Measurements from ENCODE around the gene LZIC.
A peak's percentile ranks its signal among the peaks of the same experiment; 100 is the strongest.

The LZIC gene

DNA sequence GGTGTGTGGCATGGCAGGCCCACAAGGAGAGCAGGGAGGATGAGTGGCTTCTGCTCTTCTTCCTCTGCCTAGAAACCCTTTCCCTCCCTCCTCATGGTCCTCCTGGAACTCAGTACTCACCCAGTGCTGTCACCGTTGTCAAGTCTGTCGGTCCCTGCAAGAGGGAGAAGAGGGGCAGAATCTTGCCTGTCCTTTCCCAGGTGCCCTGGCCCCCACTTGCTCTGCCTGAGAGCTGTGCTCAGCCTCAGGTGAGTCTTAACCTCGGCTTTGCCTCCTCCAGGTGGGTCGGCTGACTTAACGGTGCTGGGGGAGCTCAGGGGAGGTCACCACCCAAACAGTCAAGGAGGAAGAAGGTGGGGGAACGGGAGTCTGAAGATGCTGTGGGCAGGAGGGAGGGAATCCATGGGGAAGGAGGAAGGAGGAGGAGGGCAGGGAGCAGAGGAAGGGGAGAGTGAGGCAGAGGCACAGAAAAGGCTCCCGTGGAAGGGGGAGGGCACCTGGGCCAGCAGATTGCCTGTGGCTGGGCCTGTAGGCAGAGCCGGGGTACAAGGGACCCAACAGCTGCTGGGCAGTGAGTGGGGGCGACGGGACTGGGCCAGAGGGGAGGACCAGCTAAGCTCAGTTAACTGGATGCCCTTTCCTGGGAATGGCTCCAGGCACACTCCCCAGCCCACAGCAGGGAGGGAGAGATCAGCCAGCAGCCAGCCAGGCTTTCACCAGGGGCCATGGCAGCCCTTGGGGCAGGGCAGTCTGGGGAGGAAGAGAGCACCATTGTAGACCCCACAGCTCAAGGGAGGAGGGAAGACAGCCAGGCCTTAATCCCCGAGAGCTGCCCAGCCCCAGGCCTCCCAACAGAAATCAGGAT is 59.4 kb downstream of the LZIC start:
- DNase-seq = no peak

DNA sequence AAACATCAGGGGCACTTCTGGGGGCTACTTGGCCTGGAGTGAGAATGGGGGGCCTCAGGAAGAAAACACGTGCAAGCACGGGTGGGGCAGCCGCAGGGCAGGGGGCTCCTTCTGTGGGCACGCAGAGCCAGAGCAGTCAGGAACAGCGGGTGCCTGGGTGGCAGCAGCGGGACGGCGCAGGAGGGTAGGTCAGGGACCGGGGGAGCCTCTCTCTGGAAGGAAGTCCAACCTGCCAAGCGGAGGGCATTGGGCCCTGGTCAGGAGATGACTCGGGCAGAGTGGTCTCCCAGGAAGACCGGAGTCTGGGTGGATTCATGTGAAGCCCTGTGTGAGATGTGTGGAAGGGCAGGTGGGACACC is 60.3 kb downstream of the LZIC start:
- no peak for DNase-seq

DNA sequence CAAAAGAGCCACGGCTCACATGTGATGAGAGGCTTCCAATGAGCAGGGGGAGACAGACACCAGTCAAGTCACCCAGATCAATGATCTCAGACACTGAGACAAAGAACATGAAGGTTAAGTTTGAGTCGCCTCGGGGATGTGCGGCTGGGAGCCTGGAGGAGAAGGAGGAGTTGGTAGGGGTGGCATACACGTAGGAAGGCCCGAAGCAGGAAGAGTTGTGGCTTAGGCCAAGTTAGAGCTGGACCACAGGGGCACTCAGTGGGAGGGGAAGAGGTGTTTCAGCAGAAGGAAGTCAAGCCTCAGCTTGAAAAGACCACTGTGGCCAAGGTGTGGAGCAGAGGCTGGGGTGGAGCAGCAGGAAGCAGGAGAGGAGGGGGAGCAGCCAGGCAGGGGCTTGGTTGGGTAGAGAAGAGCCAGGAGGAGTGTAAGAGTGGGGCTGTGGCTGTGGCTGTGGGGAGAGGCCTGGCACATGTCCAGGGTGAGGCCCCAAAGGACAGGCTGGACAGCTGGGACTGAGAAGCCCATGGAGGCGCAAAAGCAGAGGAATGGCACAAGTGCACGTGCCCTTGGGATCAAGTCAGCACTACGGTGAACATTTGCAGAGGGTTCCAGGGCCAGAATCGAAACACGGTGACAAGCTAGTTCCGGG is 60.8 kb downstream of the LZIC start:
- DNase-seq = peak in 1 of 2 experiments; percentile 27

DNA sequence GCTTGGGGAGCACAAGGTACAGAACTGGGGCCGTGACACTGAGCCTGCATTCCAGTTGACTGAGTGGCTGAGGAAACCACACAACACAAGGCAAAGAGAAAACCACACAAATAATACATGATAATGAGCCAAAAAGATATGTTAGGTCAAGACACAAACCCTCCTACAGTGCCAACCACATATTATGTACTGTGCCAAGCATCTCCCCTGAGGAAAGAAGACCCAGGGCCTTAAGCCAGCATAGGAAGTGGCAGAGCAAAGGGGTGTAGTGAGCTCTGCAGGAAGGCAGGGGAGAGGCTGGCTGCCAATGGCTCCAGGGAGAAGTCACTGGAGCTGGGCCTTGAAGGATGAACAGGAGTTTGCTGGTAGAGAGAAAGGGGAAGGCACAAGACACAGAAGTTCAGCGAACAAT is 61.3 kb downstream of the LZIC start:
- no peak for DNase-seq

Measured in activated T-cell treated with anti-CD3 and anti-CD28 coated beads, Interleukin-2, amount 50 U/mL, for 48 hours (primary cell).